Smooth muscle cell (in vitro differentiated cells): ENCODE results near the gene IGF1. TPM values are rescaled to one million over a fixed set of nuclear protein-coding genes. Genes with fewer than 3 reads are reported as not detected.

ENCODE experiments used
- DNase-seq: peaks from one replicate; lab custom pipeline; 2025; ENCODE audit not compliant: unreplicated experiment; lab: John Stamatoyannopoulos, UW
- H2AFZ ChIP-seq: fragments of 200-600 bp; sonication (generic); 2 replicates; pipeline ENCODE4 v1.6.0; 2016; ENCODE audit warnings: antibody characterized with exemption, low read depth, mild to moderate bottlenecking
- H3F3A ChIP-seq: fragments of 200-600 bp; sonication (generic); 2 replicates; pipeline ENCODE4 v1.6.0; 2017; ENCODE audit warnings: antibody characterized with exemption, low read depth
- H3K27ac ChIP-seq: fragments of 200-600 bp; sonication (generic); 2 replicates; pipeline ENCODE4 v1.5.1; 2016; ENCODE audit warnings: low read depth, mild to moderate bottlenecking
- H3K27me3 ChIP-seq: fragments of 200-600 bp; sonication (generic); 2 replicates; pipeline ENCODE4 v1.6.1; 2016; ENCODE audit warnings: low read depth, mild to moderate bottlenecking
- H3K36me3 ChIP-seq: fragments of 200-600 bp; sonication (generic); 2 replicates; pipeline ENCODE4 v1.5.1; 2016; ENCODE audit warnings: low read depth
- H3K4me1 ChIP-seq: fragments of 200-600 bp; sonication (generic); 2 replicates; pipeline ENCODE4 v1.5.1; 2016; ENCODE audit warnings: low read depth
- H3K4me2 ChIP-seq: fragments of 200-600 bp; sonication (generic); 2 replicates; pipeline ENCODE4 v1.6.0; 2016; ENCODE audit warnings: mild to moderate bottlenecking
- H3K4me3 ChIP-seq: fragments of 200-600 bp; sonication (generic); 2 replicates; pipeline ENCODE4 v1.5.1; 2016; ENCODE audit warnings: mild to moderate bottlenecking
- H3K79me2 ChIP-seq: fragments of 200-600 bp; sonication (generic); 2 replicates; pipeline ENCODE4 v1.6.0; 2016; ENCODE audit warnings: low read depth, mild to moderate bottlenecking
- H3K9ac ChIP-seq: fragments of 200-600 bp; sonication (generic); 2 replicates; pipeline ENCODE4 v1.6.0; 2016; ENCODE audit warnings: low read depth
- H3K9me3 ChIP-seq: fragments of 200-600 bp; sonication (generic); replicated peaks from 2 replicates; pipeline ENCODE4 v1.5.1; 2016; ENCODE audit warnings: low read depth
- H4K20me1 ChIP-seq: fragments of 200-600 bp; sonication (generic); 2 replicates; pipeline ENCODE4 v1.6.0; 2016; ENCODE audit warnings: low read depth
- WGBS: methylation state at CpG from one replicate; pipeline ENCODE4 v1.1.7; 2016; ENCODE audit warnings: low lambda C conversion rate; 5-methylcytosine and 5-hydroxymethylcytosine counted together
- polyA plus RNA-seq: library from polyadenylated mRNA; unstranded; fragments of >200 nt; fragmentation: Nextera tagmentation; extraction: Ambion mirVana; gene quantifications from 2 replicates; pipeline ENCODE4 v1.2.1, GENCODE V29; 2016
- total RNA-seq: library from RNA; depleted of rRNA; stranded (reverse); fragments of >200 nt; gene quantifications from 2 replicates; pipeline ENCODE4 v1.2.3, GENCODE V29; 2014
- TF ChIP-seq, protein P1 (sequence below): fragments of 200-600 bp; sonication (generic); IDR thresholded peaks from 2 replicates; pipeline ENCODE4 v1.5.1; 2017; ENCODE audit warnings: borderline replicate concordance, mild to moderate bottlenecking, antibody characterized with exemption; ENCODE audit not compliant: insufficient read depth, poor library complexity, severe bottlenecking

Gene IGF1
- total and polyA plus RNA-seq, 2 experiments from 2014 or later = 1.3 to 8.9 TPM

DNA sequence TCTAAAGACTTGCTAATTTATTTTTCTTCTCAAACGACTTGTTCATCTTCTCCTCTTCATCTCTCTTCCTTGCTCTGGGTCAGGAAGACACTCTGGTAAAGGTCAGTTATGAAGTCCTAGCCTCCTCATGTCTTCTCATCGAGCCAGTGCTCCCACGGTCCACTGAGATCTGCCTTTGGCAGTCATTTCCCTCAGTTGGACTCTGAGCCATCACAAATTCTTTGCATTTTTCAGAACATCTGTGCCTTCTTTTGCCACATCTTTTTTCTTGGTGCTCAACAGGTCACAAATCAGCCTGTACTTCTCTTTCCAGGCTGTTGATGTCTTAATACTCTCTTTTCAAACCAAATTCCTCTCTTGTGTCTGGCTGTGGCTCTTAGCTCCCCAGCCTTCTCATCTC lies 49.7 kb downstream of the IGF1 start:
- 83% methylated on average over 3 of the region's 3 CpGs for WGBS
- H4K20me1 ChIP-seq = no peaks in the 10 kb centered on the region
- no peak overlapping the region for H3K9ac ChIP-seq
- no peaks in the 10 kb centered on the region for H3K4me1 ChIP-seq
- no peak overlapping the region for H3K4me2 ChIP-seq
- H3K79me2 ChIP-seq = no peaks in the 10 kb centered on the region
- no peak for DNase-seq
- no peaks in the 10 kb centered on the region for H3F3A ChIP-seq
- H2AFZ ChIP-seq = no peak overlapping the region
- H3K27me3 ChIP-seq = no peaks in the 10 kb centered on the region
- H3K4me3 ChIP-seq = no peak overlapping the region
- H3K36me3 ChIP-seq = no peaks in the 10 kb centered on the region
- no peak overlapping the region for H3K27ac ChIP-seq
- TF ChIP-seq, protein P1, sequence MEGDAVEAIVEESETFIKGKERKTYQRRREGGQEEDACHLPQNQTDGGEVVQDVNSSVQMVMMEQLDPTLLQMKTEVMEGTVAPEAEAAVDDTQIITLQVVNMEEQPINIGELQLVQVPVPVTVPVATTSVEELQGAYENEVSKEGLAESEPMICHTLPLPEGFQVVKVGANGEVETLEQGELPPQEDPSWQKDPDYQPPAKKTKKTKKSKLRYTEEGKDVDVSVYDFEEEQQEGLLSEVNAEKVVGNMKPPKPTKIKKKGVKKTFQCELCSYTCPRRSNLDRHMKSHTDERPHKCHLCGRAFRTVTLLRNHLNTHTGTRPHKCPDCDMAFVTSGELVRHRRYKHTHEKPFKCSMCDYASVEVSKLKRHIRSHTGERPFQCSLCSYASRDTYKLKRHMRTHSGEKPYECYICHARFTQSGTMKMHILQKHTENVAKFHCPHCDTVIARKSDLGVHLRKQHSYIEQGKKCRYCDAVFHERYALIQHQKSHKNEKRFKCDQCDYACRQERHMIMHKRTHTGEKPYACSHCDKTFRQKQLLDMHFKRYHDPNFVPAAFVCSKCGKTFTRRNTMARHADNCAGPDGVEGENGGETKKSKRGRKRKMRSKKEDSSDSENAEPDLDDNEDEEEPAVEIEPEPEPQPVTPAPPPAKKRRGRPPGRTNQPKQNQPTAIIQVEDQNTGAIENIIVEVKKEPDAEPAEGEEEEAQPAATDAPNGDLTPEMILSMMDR = no peak
- H3K9me3 ChIP-seq = no peaks in the 10 kb centered on the region

GRCh38 chr12:102429211-102430154 lies 50.9 kb downstream of the IGF1 start:
- H3K4me2 ChIP-seq = no peak overlapping the region
- H3K4me3 ChIP-seq = no peak overlapping the region
- H3K27me3 ChIP-seq = no peaks in the 10 kb centered on the region
- no peaks in the 10 kb centered on the region for H3K9me3 ChIP-seq
- no peak overlapping the region for H3K27ac ChIP-seq
- H4K20me1 ChIP-seq = no peaks in the 10 kb centered on the region
- H3K36me3 ChIP-seq = no peaks in the 10 kb centered on the region
- no peaks in the 10 kb centered on the region for H3K4me1 ChIP-seq
- 94% methylated on average over 3 of the region's 3 CpGs for WGBS
- no peak for DNase-seq
- H3K9ac ChIP-seq = no peak overlapping the region
- TF ChIP-seq, protein P1 = no peak
- H3F3A ChIP-seq = no peaks in the 10 kb centered on the region
- no peak overlapping the region for H2AFZ ChIP-seq
- no peaks in the 10 kb centered on the region for H3K79me2 ChIP-seq

- Histone ChIP-seq H3K4me1 (no peaks in the 10 kb centered on the region), H4K20me1 (no peaks in the 10 kb centered on the region), H3K9ac (no peak overlapping the region), H3K9me3 (no peaks in the 10 kb centered on the region), H3K4me3 (no peak overlapping the region), H3K27ac (no peak overlapping the region), H3K27me3 (no peaks in the 10 kb centered on the region), H3K36me3 (no peaks in the 10 kb centered on the region), H3K79me2 (no peaks in the 10 kb centered on the region), H2AFZ (no peak overlapping the region), H3K4me2 (no peak overlapping the region), H3F3A (no peaks in the 10 kb centered on the region)
- 96% methylated on average over 7 of the region's 7 CpGs for WGBS
- TF ChIP-seq, protein P1 = no peak
- no peak for DNase-seq
These were observed 52.8 kb downstream of the IGF1 start for GRCh38 chr12:102427543-102427941.
